Subcutaneous adipose tissue (tissue), 4 donors: ENCODE measurements around the gene MAMDC2. TPM values are rescaled to one million over a fixed set of nuclear protein-coding genes. Genes with fewer than 3 reads are reported as not detected.

Source experiments
- CTCF ChIP-seq: fragments of 450-650 bp; IDR thresholded peaks from one replicate; pipeline ENCODE4 v1.5.1; 2016; ENCODE audit warnings: low read depth, mild to moderate bottlenecking, control low read depth, antibody characterized with exemption, moderate library complexity
- total RNA-seq, 4 donors: library from RNA; depleted of rRNA; stranded (reverse); fragments of >200 nt; gene quantifications; one replicate each; pipeline ENCODE4 v1.1.0, GENCODE V29; 2016

MAMDC2 gene
- total RNA-seq, 4 donors from 2014 or later: 18.3 to 46.0 (median 21.8) TPM

GRCh38 chr9:70113403-70114022 is 69.9 kb downstream of the MAMDC2 start:
- TF ChIP-seq CTCF: no peak

GRCh38 chr9:70114898-70115297 is 71.2 kb downstream of the MAMDC2 start:
- TF ChIP-seq CTCF: no peak

DNA sequence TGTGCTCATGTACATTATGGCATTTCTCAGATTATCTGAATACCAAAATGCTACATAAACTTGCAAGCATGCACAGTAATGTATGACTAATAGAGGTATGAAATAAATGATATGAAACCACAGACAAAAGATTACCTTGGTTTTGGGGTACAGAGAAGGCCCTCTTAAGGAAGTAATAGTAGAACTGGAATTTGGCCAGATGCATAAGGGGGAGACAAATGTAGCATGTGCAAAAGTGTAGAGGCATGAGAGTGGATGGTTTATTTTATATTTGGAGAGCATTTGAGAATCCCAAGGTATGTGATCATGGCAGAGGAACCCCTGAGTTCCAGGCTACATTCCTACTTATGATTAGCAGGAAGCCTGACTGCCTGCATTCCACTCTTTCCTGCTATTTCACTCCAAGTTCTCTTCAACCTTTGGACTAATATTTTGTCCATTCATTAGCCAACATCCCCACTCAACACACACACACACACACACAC is 74.2 kb downstream of the MAMDC2 start:
- no peak for TF ChIP-seq CTCF

DNA sequence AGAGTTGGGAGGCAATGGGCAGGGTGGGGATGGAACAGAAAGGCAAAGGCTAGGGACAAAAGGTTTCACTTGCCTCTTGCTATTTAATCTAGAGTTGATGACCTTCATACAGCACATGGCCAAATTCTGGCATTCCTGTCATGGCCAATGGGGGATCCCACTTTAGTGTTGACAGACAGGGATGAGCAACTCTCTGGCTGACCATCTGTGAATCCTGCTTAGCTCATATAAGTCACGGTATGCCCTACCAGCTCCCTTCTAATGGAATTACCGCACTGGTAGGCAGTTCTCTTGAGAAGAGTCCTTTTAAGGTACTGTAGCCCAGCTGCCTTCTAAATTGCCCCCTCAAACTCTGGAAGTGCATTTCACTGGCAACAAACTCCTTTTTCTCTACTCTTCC is 76.1 kb downstream of the MAMDC2 start:
- no peak for TF ChIP-seq CTCF

DNA sequence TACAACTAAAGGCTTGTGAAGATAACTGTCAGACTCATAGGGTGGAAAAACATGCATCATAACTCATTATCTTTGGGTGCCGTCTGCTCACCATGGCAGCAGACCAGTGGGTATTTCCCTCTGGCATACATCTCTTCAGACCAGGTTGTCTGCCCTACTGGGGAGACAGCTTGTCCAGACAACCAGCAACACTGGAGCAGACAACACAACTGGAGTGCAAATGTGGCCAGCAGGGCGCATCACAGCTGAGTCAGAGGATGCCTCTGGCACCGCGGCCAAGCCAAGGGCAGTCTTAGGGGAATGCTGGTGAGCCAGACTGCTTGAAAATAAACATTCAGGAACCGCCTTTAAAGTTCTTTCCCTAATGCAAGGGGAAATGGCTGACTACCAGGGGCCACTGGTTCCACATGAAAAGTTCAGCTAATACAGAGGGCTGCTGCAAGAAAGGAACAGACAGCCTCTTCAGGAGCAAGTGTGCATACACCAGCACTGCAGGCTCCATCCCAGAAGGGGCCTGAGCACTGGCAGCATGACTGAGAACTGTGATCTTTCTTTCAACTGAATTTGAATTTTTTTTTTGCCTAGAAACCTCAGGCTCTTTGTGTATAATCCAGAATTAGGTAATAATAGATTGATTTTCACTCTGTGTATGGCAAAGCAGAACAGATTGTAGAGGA is 77.3 kb downstream of the MAMDC2 start:
- no peak for TF ChIP-seq CTCF

DNA sequence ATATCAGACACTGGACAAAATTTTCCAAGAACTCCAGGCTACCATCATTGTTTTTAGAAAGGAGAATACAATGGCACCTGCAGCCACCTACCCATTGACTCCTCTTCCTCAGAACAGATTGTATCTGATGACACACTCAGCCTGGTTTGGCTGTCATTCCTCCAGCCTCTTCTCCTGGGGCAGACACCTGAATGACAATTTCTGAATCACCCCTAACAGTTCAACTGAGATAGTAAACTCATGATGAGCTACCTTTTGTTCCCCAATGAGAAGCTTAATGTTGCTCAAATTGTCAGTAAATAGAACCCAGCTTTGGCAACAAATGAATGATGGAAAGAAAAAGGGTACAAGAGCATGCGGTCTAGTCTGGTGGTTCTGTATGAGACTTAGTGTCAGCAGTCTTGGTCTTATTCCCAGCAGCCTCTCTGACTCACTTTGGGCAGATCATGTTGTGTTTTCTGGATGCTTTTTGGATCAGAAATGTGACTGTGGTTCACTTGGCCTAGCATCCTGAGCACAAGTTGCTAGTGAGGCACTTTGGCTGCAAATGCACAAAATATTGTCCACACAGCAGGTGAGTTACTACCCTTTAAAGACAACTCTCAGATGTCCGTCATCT is 78.3 kb downstream of the MAMDC2 start:
- no peak for TF ChIP-seq CTCF

GRCh38 chr9:70123695-70124094 is 80.0 kb downstream of the MAMDC2 start:
- no peak for TF ChIP-seq CTCF
